H1 (cell line): ENCODE measurements around the gene DMRTA1. TPM values are rescaled to one million over a fixed set of nuclear protein-coding genes. Genes with fewer than 3 reads are reported as not detected.

Experiments used
- CTCF ChIA-PET: fragments of 300-600 bp; sonication (Branson Sonifier 250); formaldehyde crosslinking; loops from one replicate; lab custom pipeline; 2021; ENCODE audit not compliant: partially characterized antibody; lab: Charles Lee
- POLR2A ChIA-PET: fragments of 300-600 bp; sonication (Branson Sonifier 250); formaldehyde crosslinking; loops from one replicate; lab custom pipeline; 2021; ENCODE audit warnings: inconsistent platforms; ENCODE audit not compliant: partially characterized antibody; lab: Charles Lee
- DNase-seq, 2 experiments: peaks; one replicate each; pipeline versions ENCODE4 v3.0.0 to v3.0.0-alpha.2; 2010 to 2022; ENCODE audit warnings: low spot score in 2 of 2, low read depth in 1 of 2, mixed read lengths in 1 of 2
- FAIRE-seq: peaks from 2 replicates; lab custom pipeline; 2011; peaks lifted over from hg19 to GRCh38; lab: Jason Lieb, UNC
- H2AFZ ChIP-seq: 2 replicates; pipeline ENCODE4 v1.8.1; 2012; ENCODE audit warnings: low read length, inconsistent platforms
- H2AK5ac ChIP-seq: 2 replicates; pipeline ENCODE4 v1.6.1; 2013; ENCODE audit warnings: low read depth, low read length
- H2BK120ac ChIP-seq: replicated peaks from 2 replicates; pipeline ENCODE3; 2013; ENCODE audit warnings: low read depth, low read length, inconsistent platforms
- H2BK12ac ChIP-seq: 2 replicates; pipeline ENCODE4 v1.6.1; 2013; ENCODE audit warnings: low read depth, low read length
- H2BK15ac ChIP-seq: 2 replicates; pipeline ENCODE4 v1.6.1; 2013; ENCODE audit warnings: low read length
- H2BK20ac ChIP-seq: 2 replicates; pipeline ENCODE4 v1.6.1; 2013; ENCODE audit warnings: low read length
- H2BK5ac ChIP-seq: 2 replicates; pipeline ENCODE4 v1.6.1; 2013; ENCODE audit warnings: low read depth, low read length
- H3K14ac ChIP-seq: 2 replicates; pipeline ENCODE4 v1.6.1; 2013; ENCODE audit warnings: inconsistent platforms; ENCODE audit not compliant: insufficient read length
- H3K18ac ChIP-seq: 2 replicates; pipeline ENCODE4 v1.6.1; 2013; ENCODE audit warnings: low read length; ENCODE audit errors: extremely low read depth
- H3K23ac ChIP-seq: 2 replicates; pipeline ENCODE4 v1.6.1; 2013; ENCODE audit warnings: inconsistent platforms; ENCODE audit not compliant: insufficient read length
- H3K23me2 ChIP-seq: 2 replicates; pipeline ENCODE4 v1.6.1; 2013; ENCODE audit warnings: low read depth, low read length
- H3K27ac ChIP-seq: 2 replicates; pipeline ENCODE4 v1.6.1; 2011; ENCODE audit warnings: low read depth, low read length, inconsistent platforms
- H3K27me3 ChIP-seq, 4 experiments: replicated peaks in 1 of 4; 1 replicate in 1 of 4; 2 replicates in 3 of 4; pipeline versions ENCODE4 v1.6.1 to v1.8.1; 2011 to 2013; ENCODE audit warnings: low read length in 3 of 4, mild to moderate bottlenecking in 3 of 4, inconsistent platforms in 2 of 4, mixed read lengths in 2 of 4, moderate library complexity in 1 of 4; ENCODE audit not compliant: control insufficient read depth in 3 of 4, insufficient read depth in 3 of 4; ENCODE audit errors: extremely low read depth in 1 of 4
- H3K36me3 ChIP-seq, 4 experiments: 2 replicates each; pipeline versions ENCODE4 v1.6.1 to v1.8.1; 2011 to 2013; ENCODE audit warnings: mild to moderate bottlenecking in 4 of 4, low read length in 3 of 4, moderate library complexity in 2 of 4, control low read depth in 1 of 4, inconsistent platforms in 1 of 4; ENCODE audit not compliant: insufficient read depth in 4 of 4, control insufficient read depth in 2 of 4
- H3K4ac ChIP-seq: replicated peaks from 2 replicates; pipeline ENCODE3; 2013; ENCODE audit warnings: low read length, low read depth, mixed read lengths, inconsistent platforms; ENCODE audit not compliant: insufficient read length
- H3K4me1 ChIP-seq, 4 experiments: replicated peaks in 1 of 4; 1 replicate in 1 of 4; 2 replicates in 3 of 4; pipeline versions ENCODE4 v1.6.1 to v1.8.1; 2011 to 2013; ENCODE audit warnings: low read length in 3 of 4, inconsistent platforms in 2 of 4, mixed read lengths in 1 of 4; ENCODE audit not compliant: insufficient read depth in 4 of 4, control insufficient read depth in 3 of 4
- H3K4me2 ChIP-seq, 2 experiments: 2 replicates each; pipeline versions ENCODE4 v1.6.1 to v1.8.1; 2011 to 2013; ENCODE audit warnings: low read depth in 2 of 2, low read length in 2 of 2, control low read depth in 1 of 2, inconsistent platforms in 1 of 2, mild to moderate bottlenecking in 1 of 2; ENCODE audit not compliant: insufficient read depth in 1 of 2
- H3K4me3 ChIP-seq, 4 experiments: fragments of 200-600, 300-600 bp in 1 of 4; sonication (generic), shearing (Covaris generic), sonication (Bioruptor Twin) in 1 of 4; 2 replicates each; pipeline versions ENCODE4 v1.5.1 to v1.8.1; 2011 to 2016; ENCODE audit warnings: low read length in 4 of 4, low read depth in 3 of 4, control low read depth in 2 of 4, inconsistent platforms in 2 of 4, mild to moderate bottlenecking in 2 of 4, mixed read lengths in 1 of 4, moderate library complexity in 1 of 4; ENCODE audit not compliant: insufficient read depth in 2 of 4; ENCODE audit errors: extremely low read depth in 1 of 4
- H3K56ac ChIP-seq: replicated peaks from 2 replicates; pipeline ENCODE3; 2013; ENCODE audit warnings: low read depth, mild to moderate bottlenecking, mixed read lengths, low read length, inconsistent platforms; ENCODE audit not compliant: insufficient read length
- H3K79me1 ChIP-seq: 2 replicates; pipeline ENCODE4 v1.6.1; 2013; ENCODE audit warnings: low read depth, low read length, control low read depth
- H3K79me2 ChIP-seq, 2 experiments: 2 replicates each; pipeline versions ENCODE4 v1.6.1 to v1.8.1; 2012 to 2013; ENCODE audit warnings: low read length in 2 of 2, mild to moderate bottlenecking in 2 of 2, inconsistent platforms in 1 of 2; ENCODE audit not compliant: insufficient read depth in 2 of 2, control insufficient read depth in 1 of 2
- H3K9ac ChIP-seq, 4 experiments: replicated peaks in 1 of 4; 1 replicate in 1 of 4; 2 replicates in 3 of 4; pipeline versions ENCODE4 v1.6.1 to v1.8.1; 2011 to 2013; ENCODE audit warnings: low read depth in 3 of 4, low read length in 3 of 4, control low read depth in 2 of 4, mild to moderate bottlenecking in 2 of 4, moderate library complexity in 2 of 4, inconsistent platforms in 1 of 4; ENCODE audit errors: extremely low read depth in 1 of 4
- H3K9me3 ChIP-seq, 2 experiments: 2 replicates each; pipeline versions ENCODE4 v1.6.1 to v1.8.1; 2012 to 2013; ENCODE audit warnings: mild to moderate bottlenecking in 2 of 2, moderate library complexity in 2 of 2, control low read depth in 1 of 2, inconsistent platforms in 1 of 2, low read depth in 1 of 2, low read length in 1 of 2, mixed read lengths in 1 of 2; ENCODE audit not compliant: insufficient read depth in 2 of 2
- H4K20me1 ChIP-seq, 2 experiments: replicated peaks in 1 of 2; 2 replicates each; pipeline versions ENCODE3 to v1.8.1; 2011 to 2013; ENCODE audit warnings: inconsistent platforms in 2 of 2, low read length in 2 of 2, mild to moderate bottlenecking in 1 of 2; ENCODE audit not compliant: insufficient read depth in 2 of 2, control insufficient read depth in 1 of 2
- H4K5ac ChIP-seq: 2 replicates; pipeline ENCODE4 v1.6.1; 2013; ENCODE audit warnings: low read length, low read depth, mixed read lengths, inconsistent platforms; ENCODE audit not compliant: insufficient read length
- H4K8ac ChIP-seq: 2 replicates; pipeline ENCODE4 v1.8.0; 2013; ENCODE audit warnings: mild to moderate bottlenecking, moderate library complexity, low read length, inconsistent platforms; ENCODE audit not compliant: insufficient read depth; ENCODE audit errors: extremely low read depth
- H4K91ac ChIP-seq: replicated peaks from 2 replicates; pipeline ENCODE3; 2013; ENCODE audit warnings: low read length, mixed read lengths, inconsistent platforms; ENCODE audit not compliant: insufficient read length
- RXRA ChIP-seq: IDR thresholded peaks from 2 replicates; pipeline ENCODE4 v1.6.1; 2011; ENCODE audit warnings: low read depth, mild to moderate bottlenecking, low read length, moderate library complexity; ENCODE audit not compliant: insufficient read depth
- SAP30 ChIP-seq: fragments of 300-600 bp; sonication (generic); IDR thresholded peaks from 2 replicates; pipeline ENCODE4 v1.7.1; 2012; ENCODE audit warnings: low read length, moderate library complexity, mild to moderate bottlenecking, inconsistent platforms; ENCODE audit not compliant: insufficient read depth, insufficient replicate concordance
- WGBS, 2 experiments: shearing (Covaris generic) in 1 of 2; methylation state at CpG; one replicate each; pipeline versions ENCODE4 v1.1.6 to v1.1.7; 2013 to 2015; ENCODE audit warnings: low lambda C conversion rate in 2 of 2, mixed read lengths in 2 of 2, inconsistent platforms in 1 of 2, low coverage in 1 of 2, missing lambda C conversion rate in 1 of 2; ENCODE audit not compliant: insufficient replicate concordance in 2 of 2, insufficient coverage in 1 of 2, insufficient read length in 1 of 2; ENCODE audit errors: extremely low coverage in 1 of 2, missing lambda C conversion rate in 1 of 2; 5-methylcytosine and 5-hydroxymethylcytosine counted together
- polyA plus RNA-seq, 7 experiments: library from polyadenylated mRNA; depleted of rRNA in 3 of 7; stranded (reverse) in 5 of 7; unstranded in 2 of 7; fragments of >200 nt in 5 of 7; fragments of 200-250 nt in 2 of 7; gene quantifications; 1 replicate in 5 of 7; 2 replicates in 1 of 7; 4 replicates in 1 of 7; pipeline versions ENCODE4 v1.2.1 to v1.2.3, GENCODE V29; 2011 to 2013; ENCODE audit warnings: missing spikeins in 2 of 7, mixed read lengths in 2 of 7
- total RNA-seq: library from RNA; stranded (reverse); fragmentation: NEBNext Ultra II Directional; extraction: Animal tissue kit (Norgen Biotek cat#: 25700); gene quantifications from 2 replicates; pipeline ENCODE4 v1.2.1, GENCODE V29; 2021

The DMRTA1 gene
- total and polyA plus RNA-seq, 2 of the 8 experiments (the other 6 are each of a cell fraction or from before 2014, with no cell fraction given), result 1.5 to 3.3 TPM

DNA sequence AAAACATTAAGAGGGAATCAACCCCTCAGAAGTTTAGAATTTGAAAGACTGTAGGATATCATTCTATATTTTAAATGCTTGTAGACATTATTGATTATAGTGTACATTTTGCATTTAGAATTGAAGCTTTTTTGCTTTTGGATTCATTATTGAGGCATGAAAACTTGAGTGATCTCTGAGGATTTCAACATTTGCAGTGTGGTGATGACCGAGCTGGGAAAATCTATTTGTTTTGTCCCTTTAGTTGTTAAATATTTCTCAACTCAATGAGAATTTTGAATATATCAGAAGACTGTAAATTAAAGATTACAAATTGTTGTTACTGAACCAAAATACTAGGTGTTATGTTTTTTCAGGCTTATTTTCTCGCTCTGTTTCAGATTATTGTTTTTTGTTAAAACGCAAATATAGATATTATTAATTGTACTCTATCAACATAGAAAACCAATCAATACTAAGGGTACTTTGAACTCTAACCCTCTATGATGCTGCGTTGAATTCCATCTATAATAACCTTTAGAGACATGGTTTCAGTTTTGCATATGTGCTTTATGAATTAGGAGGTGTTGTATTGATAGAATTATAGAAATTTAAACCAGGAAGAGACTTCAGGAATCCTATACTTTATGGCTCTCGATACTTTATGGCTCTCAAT, 19.3 kb upstream of the DMRTA1 start:
- Histone ChIP-seq H2BK120ac (no peak overlapping the region), H3K18ac (no peak overlapping the region), H3K27me3 (no peaks in the 10 kb centered on the region), H3K4ac (no peak overlapping the region), H3K27ac (no peak overlapping the region), H4K5ac (no peak overlapping the region), H4K20me1 (no peaks in the 10 kb centered on the region), H2BK15ac (no peak overlapping the region), H3K9me3 (no peaks in the 10 kb centered on the region), H4K91ac (no peak overlapping the region), H3K14ac (no peak overlapping the region), H2BK20ac (no peak overlapping the region), H3K4me2 (no peak overlapping the region), H3K23me2 (no peaks in the 10 kb centered on the region), H3K79me1 (no peaks in the 10 kb centered on the region), H3K9ac (no peak overlapping the region), H3K23ac (no peak overlapping the region), H3K4me3 (no peak overlapping the region), H4K8ac (no peak overlapping the region), H2AK5ac (no peak overlapping the region), H3K79me2 (no peaks in the 10 kb centered on the region), H3K4me1 (peaks cover 0 to 3% (median 0%) of the 10 kb centered on the region in 4 experiments; a peak in 1 of 7 replicates), H2BK12ac (no peak overlapping the region), H2BK5ac (no peak overlapping the region), H3K56ac (no peak overlapping the region), H3K36me3 (no peaks in the 10 kb centered on the region), H2AFZ (no peak overlapping the region)
- ChIA-PET CTCF (no interaction called here), POLR2A (no interaction called here)
- DNase-seq (no peak), FAIRE-seq (no peak)
- WGBS, 2 experiments, result 84% methylated on average over 5 of the region's 5 CpGs; no CpG with 5 or more reads in 1 of the 2 experiments
- TF ChIP-seq RXRA (no peak), SAP30 (no peak)
